HG02885 (cell line): ENCODE measurements around the gene TAAR8.
"Not testable (repeated sequence)": the region's sequence is repeated elsewhere in the genome, so short reads cannot be mapped to it uniquely, and the experiment has no call there.

Source experiments
- ATAC-seq: cut with Tn5 transposase; IDR thresholded peaks from one replicate; pipeline ENCODE4 v1.9.1; 2021; ENCODE audit warnings: mild to moderate bottlenecking; ENCODE audit not compliant: unreplicated experiment, poor library complexity

The TAAR8 gene

GRCh38 chr6:132537977-132538376 lies 14.5 kb upstream of the TAAR8 start, which contains the start of gene TAAR9:
Gene TAAR9 (plus strand): TSS chr6:132538277. CDS start chr6:132538290, 13 bp downstream.
- ATAC-seq: no peak

GRCh38 chr6:132544826-132545225 lies 7.6 kb upstream of the TAAR8 start:
- no peak for ATAC-seq

- no peak for ATAC-seq
These were observed 3.6 kb upstream of the TAAR8 start for GRCh38 chr6:132548746-132549463.

GRCh38 chr6:132551214-132551613 lies 1.3 kb upstream of the TAAR8 start:
- ATAC-seq: no peak

GRCh38 chr6:132560087-132560486 lies 7.6 kb downstream of the TAAR8 start:
- ATAC-seq: not testable (repeated sequence)

- ATAC-seq: no peak
These were observed 13.9 kb downstream of the TAAR8 start for GRCh38 chr6:132566404-132566803.

GRCh38 chr6:132567566-132567965 lies 15.1 kb downstream of the TAAR8 start:
- no peak for ATAC-seq

GRCh38 chr6:132568611-132569010 lies 16.1 kb downstream of the TAAR8 start:
- no peak for ATAC-seq

GRCh38 chr6:132569170-132569569 lies 16.7 kb downstream of the TAAR8 start:
- no peak for ATAC-seq

- no peak for ATAC-seq
These were observed 17.8 kb downstream of the TAAR8 start, which contains the start of gene TAAR6 for GRCh38 chr6:132570221-132570777. Gene TAAR6 (plus strand): TSS chr6:132570322. CDS start chr6:132570322, 0 bp downstream.

GRCh38 chr6:132571774-132572173 lies 19.3 kb downstream of the TAAR8 start:
- no peak for ATAC-seq

- no peak for ATAC-seq
These were observed 32.2 kb downstream of the TAAR8 start for GRCh38 chr6:132584698-132585097.

GRCh38 chr6:132587424-132587823 lies 35.0 kb downstream of the TAAR8 start:
- ATAC-seq: no peak

- no peak for ATAC-seq
These were observed 37.0 kb downstream of the TAAR8 start, which contains the start of gene TAAR5 for GRCh38 chr6:132589454-132589853. Gene TAAR5 (minus strand): TSS chr6:132589741. CDS start chr6:132589686, 55 bp downstream.

- ATAC-seq: no peak
These were observed 37.9 kb downstream of the TAAR8 start for GRCh38 chr6:132590362-132590761.

GRCh38 chr6:132592855-132593254 lies 40.4 kb downstream of the TAAR8 start:
- no peak for ATAC-seq

- no peak for ATAC-seq
These were observed 43.7 kb downstream of the TAAR8 start for GRCh38 chr6:132596201-132596600.

- peak; percentile 63 for ATAC-seq
These were observed 46.0 kb downstream of the TAAR8 start for GRCh38 chr6:132598473-132598872.

- not testable (repeated sequence) for ATAC-seq
These were observed 48.4 kb downstream of the TAAR8 start for GRCh38 chr6:132600900-132601299.
